ENCODE data around the gene ZEB2.
A peak's percentile ranks its signal among the peaks of the same experiment; 100 is the strongest.

The ZEB2 gene

GRCh38 chr2:144358374-144358964, 161.4 kb downstream of the ZEB2 start:
- ATAC-seq, result no peak
- Mint-ChIP-seq H3K27ac (peak overlapping the region; percentile 83), H3K9me3 (no peaks in the 10 kb centered on the region), H3K27me3 (no peaks in the 10 kb centered on the region), H3K4me3 (peak overlapping the region; percentile 21), H3K36me3 (no peaks in the 10 kb centered on the region), H3K4me1 (peaks cover 19% of the 10 kb centered on the region)

GRCh38 chr2:144357623-144358373, 162.1 kb downstream of the ZEB2 start:
- Mint-ChIP-seq H3K27ac (peak overlapping the region; percentile 83), H3K9me3 (no peaks in the 10 kb centered on the region), H3K4me1 (peaks cover 19% of the 10 kb centered on the region), H3K4me3 (no peak overlapping the region), H3K27me3 (no peaks in the 10 kb centered on the region), H3K36me3 (no peaks in the 10 kb centered on the region)
- ATAC-seq, result peak; percentile 86

DNA sequence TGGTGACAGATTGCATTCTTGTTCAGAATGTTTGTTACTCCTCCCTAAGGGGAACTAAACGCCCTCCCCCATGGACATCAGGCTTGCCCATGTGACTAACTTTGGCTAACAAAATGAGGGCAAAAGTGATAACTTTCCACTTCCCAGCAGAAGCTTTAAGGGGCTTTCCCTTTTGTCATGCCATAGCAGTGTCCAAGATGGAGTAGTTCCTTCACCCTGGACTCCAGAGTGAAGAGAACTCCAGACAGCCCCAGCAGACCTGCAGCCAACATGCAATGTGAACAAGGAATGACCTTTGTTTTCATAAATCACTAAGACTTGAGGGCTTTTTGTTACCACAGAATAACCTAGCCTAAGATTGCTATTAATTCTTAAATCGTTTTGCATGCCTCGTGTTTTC, 163.5 kb downstream of the ZEB2 start:
- no peak overlapping the region for H3K4me3 Mint-ChIP-seq
- H3K9me3 Mint-ChIP-seq, result no peaks in the 10 kb centered on the region
- no peaks in the 10 kb centered on the region for H3K36me3 Mint-ChIP-seq
- peaks cover 19% of the 10 kb centered on the region for H3K4me1 Mint-ChIP-seq
- no peak for ATAC-seq
- H3K27me3 Mint-ChIP-seq, result no peaks in the 10 kb centered on the region
- no peak overlapping the region for H3K27ac Mint-ChIP-seq

DNA sequence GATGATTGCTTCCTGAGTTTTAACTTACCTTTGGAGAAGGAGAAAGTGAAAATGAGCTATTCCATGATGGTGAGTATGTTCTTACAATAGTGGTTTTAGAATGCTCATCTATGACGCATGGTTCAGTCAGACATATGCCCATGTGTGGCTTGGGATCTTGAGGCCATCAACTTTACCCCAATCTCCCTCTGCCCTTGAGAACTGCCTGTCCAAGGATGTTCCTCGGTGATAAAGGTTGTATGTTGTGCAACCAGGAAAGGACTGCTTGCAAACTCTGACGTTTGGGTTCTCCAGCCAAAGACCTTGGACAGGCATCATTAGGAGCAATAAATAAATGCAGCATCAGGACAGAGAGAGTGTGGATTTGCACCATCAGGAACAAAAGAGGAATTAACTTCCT, 165.0 kb downstream of the ZEB2 start:
- no peak for ATAC-seq
- Mint-ChIP-seq H3K27ac (no peak overlapping the region), H3K4me1 (peaks cover 19% of the 10 kb centered on the region)

DNA sequence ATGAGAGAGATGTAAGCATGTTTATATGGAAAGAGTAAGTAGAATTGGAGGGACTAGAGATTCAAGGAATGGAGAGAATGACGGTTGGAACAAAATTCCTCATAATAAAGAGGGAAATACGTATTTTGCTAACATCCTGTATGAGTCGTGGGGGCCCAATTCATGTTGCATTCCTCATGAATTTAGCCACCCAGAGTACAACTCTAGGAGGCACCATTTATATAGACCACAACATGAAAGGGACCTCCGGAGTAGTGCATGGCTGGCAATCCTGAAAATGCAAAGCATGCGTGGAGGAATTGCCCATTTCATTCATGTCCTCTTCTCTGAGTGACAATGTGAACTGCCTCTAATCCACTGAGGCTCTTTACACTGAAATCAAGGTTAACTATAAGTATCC, 168.2 kb downstream of the ZEB2 start:
- Mint-ChIP-seq H3K36me3 (no peaks in the 10 kb centered on the region), H3K4me3 (no peak overlapping the region), H3K9me3 (no peaks in the 10 kb centered on the region), H3K27ac (no peak overlapping the region), H3K27me3 (no peaks in the 10 kb centered on the region), H3K4me1 (no peaks in the 10 kb centered on the region)
- ATAC-seq, result no peak

More for the DNA sequence above, 165.0 kb downstream of the ZEB2 start:
- Mint-ChIP-seq H3K36me3 (no peaks in the 10 kb centered on the region), H3K27me3 (no peaks in the 10 kb centered on the region), H3K9me3 (no peaks in the 10 kb centered on the region), H3K4me3 (no peak overlapping the region)

GRCh38 chr2:144350151-144350802, 169.6 kb downstream of the ZEB2 start:
- Mint-ChIP-seq H3K27ac (no peak overlapping the region), H3K4me3 (no peak overlapping the region), H3K9me3 (no peaks in the 10 kb centered on the region), H3K36me3 (no peaks in the 10 kb centered on the region), H3K4me1 (no peaks in the 10 kb centered on the region), H3K27me3 (no peaks in the 10 kb centered on the region)
- no peak for ATAC-seq

GRCh38 chr2:144349674-144350073, 170.2 kb downstream of the ZEB2 start:
- H3K27me3 Mint-ChIP-seq, result no peaks in the 10 kb centered on the region
- no peaks in the 10 kb centered on the region for H3K36me3 Mint-ChIP-seq
- no peaks in the 10 kb centered on the region for H3K4me1 Mint-ChIP-seq
- no peak overlapping the region for H3K4me3 Mint-ChIP-seq
- H3K27ac Mint-ChIP-seq, result no peak overlapping the region
- no peaks in the 10 kb centered on the region for H3K9me3 Mint-ChIP-seq
- no peak for ATAC-seq

GRCh38 chr2:144348846-144349245, 171.1 kb downstream of the ZEB2 start:
- no peaks in the 10 kb centered on the region for H3K36me3 Mint-ChIP-seq
- no peak overlapping the region for H3K4me3 Mint-ChIP-seq
- H3K9me3 Mint-ChIP-seq, result no peaks in the 10 kb centered on the region
- no peaks in the 10 kb centered on the region for H3K4me1 Mint-ChIP-seq
- H3K27me3 Mint-ChIP-seq, result no peaks in the 10 kb centered on the region
- no peak overlapping the region for H3K27ac Mint-ChIP-seq
- no peak for ATAC-seq

GRCh38 chr2:144346229-144346628, 173.7 kb downstream of the ZEB2 start:
- Mint-ChIP-seq H3K36me3 (no peaks in the 10 kb centered on the region), H3K27me3 (no peaks in the 10 kb centered on the region), H3K9me3 (no peaks in the 10 kb centered on the region), H3K27ac (no peak overlapping the region), H3K4me3 (no peak overlapping the region), H3K4me1 (no peaks in the 10 kb centered on the region)
- ATAC-seq, result no peak

GRCh38 chr2:144343145-144343544, 176.8 kb downstream of the ZEB2 start:
- no peaks in the 10 kb centered on the region for H3K36me3 Mint-ChIP-seq
- H3K27me3 Mint-ChIP-seq, result no peaks in the 10 kb centered on the region
- no peak for ATAC-seq

GRCh38 chr2:144341538-144341937, 178.4 kb downstream of the ZEB2 start:
- Mint-ChIP-seq H3K36me3 (no peaks in the 10 kb centered on the region), H3K9me3 (no peaks in the 10 kb centered on the region), H3K4me1 (no peaks in the 10 kb centered on the region), H3K27ac (no peak overlapping the region), H3K27me3 (no peaks in the 10 kb centered on the region), H3K4me3 (no peak overlapping the region)
- ATAC-seq, result no peak

More at GRCh38 chr2:144343145-144343544, 176.8 kb downstream of the ZEB2 start:
- H3K4me3 Mint-ChIP-seq, result no peak overlapping the region
- no peak overlapping the region for H3K27ac Mint-ChIP-seq
- H3K9me3 Mint-ChIP-seq, result no peaks in the 10 kb centered on the region
- H3K4me1 Mint-ChIP-seq, result no peaks in the 10 kb centered on the region

DNA sequence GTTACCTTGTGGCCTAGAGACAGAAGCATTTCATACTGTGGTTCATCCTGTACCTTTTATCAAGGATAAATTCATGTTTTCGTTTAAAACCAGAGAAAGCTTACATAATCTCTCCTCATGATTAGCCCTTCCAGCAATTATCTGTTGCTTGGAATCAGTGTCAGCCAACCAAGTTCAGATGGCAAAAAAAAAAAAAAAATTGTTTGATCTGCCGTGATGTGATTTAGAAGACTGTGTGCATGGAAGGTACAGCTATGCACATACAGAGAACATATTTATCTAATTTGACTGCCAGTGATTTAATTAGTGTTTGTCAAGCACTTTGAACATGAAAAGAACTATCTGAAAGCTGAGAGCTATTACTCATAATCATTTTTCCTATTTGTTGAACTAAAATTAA, 180.9 kb downstream of the ZEB2 start:
- H3K36me3 Mint-ChIP-seq, result no peaks in the 10 kb centered on the region
- H3K4me1 Mint-ChIP-seq, result no peaks in the 10 kb centered on the region
- ATAC-seq, result no peak
- no peak overlapping the region for H3K27ac Mint-ChIP-seq
- no peaks in the 10 kb centered on the region for H3K27me3 Mint-ChIP-seq
- no peaks in the 10 kb centered on the region for H3K9me3 Mint-ChIP-seq
- no peak overlapping the region for H3K4me3 Mint-ChIP-seq

GRCh38 chr2:144334551-144334950, 185.4 kb downstream of the ZEB2 start:
- Mint-ChIP-seq H3K9me3 (no peaks in the 10 kb centered on the region), H3K27me3 (no peaks in the 10 kb centered on the region), H3K4me3 (no peak overlapping the region), H3K27ac (no peak overlapping the region), H3K4me1 (peaks cover 27% of the 10 kb centered on the region), H3K36me3 (no peaks in the 10 kb centered on the region)
- ATAC-seq, result no peak

Measured in stimulated activated memory B cell treated with anti-CD40 and anti-IgM and Interleukin-4, amounts not matched to agents 10 μg/mL and 1 μg/mL and 100 μg/mL, for 72 hours (primary cell).